ENCODE data around the gene TMEM108. TPM values are rescaled to one million over a fixed set of nuclear protein-coding genes. Genes with fewer than 3 reads are reported as not detected.

TMEM108 gene
- polyA plus RNA-seq, 1 experiment, result 0.63 TPM

DNA sequence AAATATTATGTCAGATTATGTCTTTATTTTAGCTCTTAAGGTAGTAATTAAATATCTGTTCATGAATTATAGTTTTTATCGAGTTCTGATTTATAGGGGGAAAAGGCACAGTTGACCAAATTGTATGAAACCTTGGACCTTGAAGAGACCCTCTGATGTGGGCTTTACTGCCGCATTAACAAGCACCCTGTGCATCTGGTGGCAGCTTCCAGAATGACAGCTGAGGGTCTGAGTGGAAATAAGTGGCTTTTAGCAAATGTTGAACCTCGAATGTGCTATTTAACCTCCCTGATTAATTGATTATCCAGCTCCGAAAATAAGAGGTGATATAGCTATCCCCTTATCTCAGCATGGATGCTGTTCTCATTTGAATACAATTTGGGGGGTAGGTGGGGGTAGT is 87.0 kb downstream of the TMEM108 start:
- POLR2A ChIA-PET, result no interaction called here
- H3K27ac ChIP-seq (ENCODE audit: low read depth, low read length), result no peak overlapping the region

DNA sequence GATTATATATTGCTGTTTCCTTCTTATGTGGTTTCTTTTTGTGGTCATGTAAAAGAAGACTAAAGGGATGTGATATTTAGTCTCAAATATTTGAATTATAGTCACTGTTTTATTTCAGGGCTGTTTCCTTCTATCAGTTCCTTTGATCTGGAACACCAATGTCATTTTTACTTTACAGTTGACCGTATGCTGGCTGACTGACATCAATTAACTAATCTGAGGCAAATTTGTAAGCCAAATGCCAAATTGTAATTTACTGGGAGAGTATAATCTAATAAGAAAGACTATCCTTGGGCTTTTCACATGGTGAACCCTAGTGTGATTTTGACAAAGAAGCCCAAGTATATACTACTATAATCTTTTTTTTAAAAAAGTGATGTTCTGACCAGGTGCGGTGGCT is 87.6 kb downstream of the TMEM108 start:
- H3K4me3 ChIP-seq (ENCODE audit: low read depth, low read length), result no peak overlapping the region
- CTCF ChIA-PET, result no interaction called here
- DNase-seq (ENCODE audit: low read depth, low spot score), result no peak
- no peaks in the 10 kb centered on the region for H3K27me3 ChIP-seq (ENCODE audit: control insufficient read depth, insufficient read depth, low read length)
- POLR2A ChIA-PET, result no interaction called here
- TF ChIP-seq, protein P1, sequence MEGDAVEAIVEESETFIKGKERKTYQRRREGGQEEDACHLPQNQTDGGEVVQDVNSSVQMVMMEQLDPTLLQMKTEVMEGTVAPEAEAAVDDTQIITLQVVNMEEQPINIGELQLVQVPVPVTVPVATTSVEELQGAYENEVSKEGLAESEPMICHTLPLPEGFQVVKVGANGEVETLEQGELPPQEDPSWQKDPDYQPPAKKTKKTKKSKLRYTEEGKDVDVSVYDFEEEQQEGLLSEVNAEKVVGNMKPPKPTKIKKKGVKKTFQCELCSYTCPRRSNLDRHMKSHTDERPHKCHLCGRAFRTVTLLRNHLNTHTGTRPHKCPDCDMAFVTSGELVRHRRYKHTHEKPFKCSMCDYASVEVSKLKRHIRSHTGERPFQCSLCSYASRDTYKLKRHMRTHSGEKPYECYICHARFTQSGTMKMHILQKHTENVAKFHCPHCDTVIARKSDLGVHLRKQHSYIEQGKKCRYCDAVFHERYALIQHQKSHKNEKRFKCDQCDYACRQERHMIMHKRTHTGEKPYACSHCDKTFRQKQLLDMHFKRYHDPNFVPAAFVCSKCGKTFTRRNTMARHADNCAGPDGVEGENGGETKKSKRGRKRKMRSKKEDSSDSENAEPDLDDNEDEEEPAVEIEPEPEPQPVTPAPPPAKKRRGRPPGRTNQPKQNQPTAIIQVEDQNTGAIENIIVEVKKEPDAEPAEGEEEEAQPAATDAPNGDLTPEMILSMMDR (IDR thresholded peaks at IDR 0.05; ENCODE audit: low read depth, low read length), result no peak
- no peaks in the 10 kb centered on the region for H3K9me3 ChIP-seq (ENCODE audit: control insufficient read depth, insufficient read depth, low read length)
- H3K27ac ChIP-seq (ENCODE audit: low read depth, low read length), result no peak overlapping the region

More for the DNA sequence above, 87.0 kb downstream of the TMEM108 start:
- DNase-seq (ENCODE audit: low read depth, low spot score), result no peak
- TF ChIP-seq, protein P1 (IDR thresholded peaks at IDR 0.05; ENCODE audit: low read depth, low read length), result no peak
- Histone ChIP-seq H3K27me3 (ENCODE audit: control insufficient read depth, insufficient read depth, low read length) (no peaks in the 10 kb centered on the region), H3K4me3 (ENCODE audit: low read depth, low read length) (no peak overlapping the region), H3K9me3 (ENCODE audit: control insufficient read depth, insufficient read depth, low read length) (no peaks in the 10 kb centered on the region)
- CTCF ChIA-PET, result no interaction called here

DNA sequence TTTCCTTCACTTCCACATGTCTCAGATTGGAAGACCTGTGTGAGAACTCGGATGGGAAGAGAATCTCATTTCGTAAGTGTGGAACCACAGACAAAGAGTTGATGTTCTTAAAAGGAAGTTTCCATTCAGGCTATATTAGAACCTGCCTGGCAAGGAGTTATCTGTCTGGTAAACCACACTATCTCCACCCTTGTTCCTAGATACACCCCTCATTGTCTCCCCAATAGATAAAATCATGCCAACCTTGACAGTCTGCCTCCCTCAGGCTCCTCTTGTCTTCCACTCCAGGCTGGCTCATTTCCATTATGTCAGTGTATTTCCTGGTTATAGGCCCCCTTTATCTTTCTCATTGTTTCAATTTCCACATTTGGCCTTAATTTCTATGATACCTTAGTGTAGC is 89.2 kb downstream of the TMEM108 start:
- no peak for DNase-seq (ENCODE audit: low read depth, low spot score)
- TF ChIP-seq, protein P1 (IDR thresholded peaks at IDR 0.05; ENCODE audit: low read depth, low read length), result no peak
- Histone ChIP-seq H3K9me3 (ENCODE audit: control insufficient read depth, insufficient read depth, low read length) (no peaks in the 10 kb centered on the region), H3K27me3 (ENCODE audit: control insufficient read depth, insufficient read depth, low read length) (no peaks in the 10 kb centered on the region), H3K27ac (ENCODE audit: low read depth, low read length) (no peak overlapping the region), H3K4me3 (ENCODE audit: low read depth, low read length) (no peak overlapping the region)
- POLR2A ChIA-PET, result no interaction called here
- CTCF ChIA-PET, result no interaction called here

DNA sequence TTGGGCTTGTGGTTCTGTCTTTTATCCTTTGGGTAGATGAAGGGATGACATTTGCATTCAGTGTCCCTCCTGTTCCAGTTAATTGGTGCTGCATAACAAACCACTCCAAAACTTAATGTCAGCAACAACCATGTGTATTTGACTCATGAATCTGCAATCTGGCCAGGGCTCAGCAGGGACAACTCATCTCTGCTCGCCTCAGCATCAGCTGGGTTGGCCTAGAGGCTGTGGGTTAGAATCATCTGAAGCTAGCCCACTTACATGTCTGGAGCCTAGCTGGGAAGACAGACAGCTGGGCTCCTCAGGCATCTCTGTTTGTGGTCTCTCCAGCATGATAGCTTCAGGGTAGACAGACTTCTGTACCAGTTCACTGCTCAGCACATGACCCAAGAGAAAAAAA is 92.0 kb downstream of the TMEM108 start:
- CTCF ChIA-PET, result no interaction called here
- DNase-seq (ENCODE audit: low read depth, low spot score), result no peak
- Histone ChIP-seq H3K27me3 (ENCODE audit: control insufficient read depth, insufficient read depth, low read length) (no peaks in the 10 kb centered on the region), H3K4me3 (ENCODE audit: low read depth, low read length) (no peak overlapping the region), H3K9me3 (ENCODE audit: control insufficient read depth, insufficient read depth, low read length) (no peaks in the 10 kb centered on the region), H3K27ac (ENCODE audit: low read depth, low read length) (no peak overlapping the region)
- TF ChIP-seq, protein P1 (IDR thresholded peaks at IDR 0.05; ENCODE audit: low read depth, low read length), result no peak
- POLR2A ChIA-PET, result no interaction called here

DNA sequence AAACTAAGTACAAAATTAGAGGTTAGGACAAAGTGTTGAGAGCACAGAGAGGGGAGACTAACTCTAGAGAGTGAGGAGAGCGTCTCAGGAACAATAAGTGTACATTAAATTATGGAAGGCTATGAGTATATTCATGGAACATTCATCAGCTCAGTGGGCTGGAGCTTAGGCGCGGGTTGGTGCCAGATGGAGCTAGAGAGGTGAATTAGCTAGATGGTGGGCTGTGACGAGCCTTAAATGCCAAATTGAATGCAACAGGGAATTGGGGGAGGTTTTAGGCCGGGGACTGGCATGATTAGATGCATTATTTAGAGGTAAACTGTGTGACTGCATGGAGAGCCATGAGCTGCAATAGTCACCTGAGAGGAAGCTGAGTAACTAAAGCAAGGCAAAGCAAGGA is 97.1 kb downstream of the TMEM108 start:
- Histone ChIP-seq H3K9me3 (ENCODE audit: control insufficient read depth, insufficient read depth, low read length) (no peaks in the 10 kb centered on the region), H3K27me3 (ENCODE audit: control insufficient read depth, insufficient read depth, low read length) (no peaks in the 10 kb centered on the region), H3K27ac (ENCODE audit: low read depth, low read length) (no peak overlapping the region), H3K4me3 (ENCODE audit: low read depth, low read length) (no peak overlapping the region)
- CTCF ChIA-PET, result no interaction called here
- no peak for DNase-seq (ENCODE audit: low read depth, low spot score)
- TF ChIP-seq, protein P1 (IDR thresholded peaks at IDR 0.05; ENCODE audit: low read depth, low read length), result no peak
- POLR2A ChIA-PET, result no interaction called here
